GM23338 (cell line): ENCODE data around the gene TMEM163. TPM values are rescaled to one million over a fixed set of nuclear protein-coding genes. Genes with fewer than 3 reads are reported as not detected.

Source experiments
- ATAC-seq: fragments of 200-7000 bp; cut with Tn5 transposase; 3 replicates; pipeline ENCODE4 v1.9.1; 2020
- DNase-seq: peaks from one replicate; pipeline ENCODE4 v3.0.0-alpha.2; 2015; ENCODE audit warnings: low spot score
- H2AFZ ChIP-seq: fragments of 200-600 bp; sonication (generic); 2 replicates; pipeline ENCODE4 v1.8.0; 2016; ENCODE audit warnings: antibody characterized with exemption, mild to moderate bottlenecking, moderate library complexity
- H3F3A ChIP-seq: fragments of 200-600 bp; sonication (generic); replicated peaks from 2 replicates; pipeline ENCODE4 v1.8.0; 2017; ENCODE audit warnings: antibody characterized with exemption, mixed run types, low read depth
- H3K27ac ChIP-seq: fragments of 200-600 bp; sonication (generic); 2 replicates; pipeline ENCODE4 v1.6.1; 2016; ENCODE audit warnings: low read depth
- H3K27me3 ChIP-seq: fragments of 200-600 bp; sonication (generic); 2 replicates; pipeline ENCODE4 v1.8.0; 2016; ENCODE audit warnings: mild to moderate bottlenecking, mixed run types, moderate library complexity; ENCODE audit not compliant: insufficient read depth
- H3K36me3 ChIP-seq: fragments of 200-600 bp; sonication (generic); 2 replicates; pipeline ENCODE4 v1.8.0; 2016; ENCODE audit warnings: mild to moderate bottlenecking; ENCODE audit not compliant: insufficient read depth
- H3K4me1 ChIP-seq: fragments of 200-600 bp; sonication (generic); 2 replicates; pipeline ENCODE4 v1.8.0; 2016; ENCODE audit warnings: mild to moderate bottlenecking, moderate library complexity; ENCODE audit not compliant: insufficient read depth
- H3K4me2 ChIP-seq: fragments of 200-600 bp; sonication (generic); 2 replicates; pipeline ENCODE4 v1.7.1; 2017; ENCODE audit warnings: mixed run types
- H3K4me3 ChIP-seq: fragments of 200-600 bp; sonication (generic); 2 replicates; pipeline ENCODE4 v1.6.1; 2016; ENCODE audit warnings: mixed run types
- H3K79me2 ChIP-seq: fragments of 200-600 bp; sonication (generic); replicated peaks from 2 replicates; pipeline ENCODE4 v1.8.0; 2017; ENCODE audit warnings: mild to moderate bottlenecking; ENCODE audit not compliant: insufficient read depth
- H3K9me2 ChIP-seq: fragments of 200-600 bp; sonication (generic); 2 replicates; pipeline ENCODE4 v1.8.0; 2017; ENCODE audit not compliant: insufficient read depth
- H4K20me1 ChIP-seq: fragments of 200-600 bp; sonication (generic); replicated peaks from 2 replicates; pipeline ENCODE4 v1.8.0; 2017; ENCODE audit warnings: mild to moderate bottlenecking; ENCODE audit not compliant: insufficient read depth
- H3K27ac Mint-ChIP-seq: 2 replicates; pipeline ENCODE4 v1.8.0; 2020; ENCODE audit warnings: inconsistent platforms, mild to moderate bottlenecking, moderate library complexity, mixed read lengths
- H3K27me3 Mint-ChIP-seq: 3 replicates; pipeline ENCODE4 v1.8.0; 2022; ENCODE audit warnings: low read depth, mild to moderate bottlenecking, moderate library complexity, mixed read lengths, inconsistent platforms; ENCODE audit not compliant: insufficient read depth, poor library complexity
- H3K36me3 Mint-ChIP-seq: 3 replicates; pipeline ENCODE4 v1.8.0; 2021; ENCODE audit warnings: low read depth, mild to moderate bottlenecking, inconsistent platforms, moderate library complexity, mixed read lengths
- H3K4me1 Mint-ChIP-seq: 3 replicates; pipeline ENCODE4 v1.8.0; 2020; ENCODE audit warnings: mild to moderate bottlenecking, inconsistent platforms, mixed read lengths
- H3K4me3 Mint-ChIP-seq: 3 replicates; pipeline ENCODE4 v1.8.0; 2021; ENCODE audit warnings: moderate library complexity, mild to moderate bottlenecking, inconsistent platforms, mixed read lengths
- H3K9me3 Mint-ChIP-seq: 3 replicates; pipeline ENCODE4 v1.8.0; 2020; ENCODE audit warnings: moderate library complexity, mild to moderate bottlenecking, inconsistent platforms, mixed read lengths
- CREB1 ChIP-seq: fragments of 250-450 bp; sonication (Bioruptor Pico); IDR thresholded peaks from 2 replicates; pipeline ENCODE4 v1.5.0; 2020; ENCODE audit warnings: low read depth, mild to moderate bottlenecking, moderate library complexity
- ETS1 ChIP-seq: IDR thresholded peaks from 2 replicates; pipeline ENCODE4 v1.6.1; 2016; ENCODE audit warnings: antibody characterized with exemption
- EZH2 ChIP-seq: fragments of 200-600 bp; sonication (generic); IDR thresholded peaks from one replicate; pipeline ENCODE4 v1.8.0; 2017; ENCODE audit warnings: antibody characterized with exemption, mild to moderate bottlenecking, low read depth; ENCODE audit not compliant: unreplicated experiment
- EZH2phosphoT487 ChIP-seq: fragments of 200-600 bp; sonication (generic); IDR thresholded peaks from one replicate; pipeline ENCODE4 v1.8.1; 2018; ENCODE audit warnings: antibody characterized with exemption; ENCODE audit not compliant: unreplicated experiment
- JUNB ChIP-seq: IDR thresholded peaks from one replicate; pipeline ENCODE4 v1.6.1; 2016; ENCODE audit warnings: antibody characterized with exemption; ENCODE audit not compliant: unreplicated experiment
- NANOG ChIP-seq: IDR thresholded peaks from 2 replicates; pipeline ENCODE4 v1.6.1; 2016; ENCODE audit warnings: antibody characterized with exemption, borderline replicate concordance
- POLR2AphosphoS5 ChIP-seq: IDR thresholded peaks from 2 replicates; pipeline ENCODE4 v1.6.1; 2016; ENCODE audit warnings: antibody characterized with exemption, low read depth
- STAT1 ChIP-seq: IDR thresholded peaks from one replicate; pipeline ENCODE4 v1.6.1; 2016; ENCODE audit warnings: antibody characterized with exemption; ENCODE audit not compliant: unreplicated experiment
- ZNF114 ChIP-seq: fragments of 250-450 bp; sonication (Bioruptor Pico); IDR thresholded peaks from 2 replicates; pipeline ENCODE4 v1.5.0; 2020; ENCODE audit warnings: mild to moderate bottlenecking, moderate library complexity
- ZNF331 ChIP-seq: fragments of 250-450 bp; sonication (Bioruptor Pico); IDR thresholded peaks from 2 replicates; pipeline ENCODE4 v1.5.0; 2020; ENCODE audit warnings: low read depth, mild to moderate bottlenecking, moderate library complexity
- polyA plus RNA-seq: library from polyadenylated mRNA; unstranded; fragments of >200 nt; fragmentation: Nextera tagmentation; extraction: Ambion mirVana; gene quantifications from 2 replicates; pipeline ENCODE4 v1.2.1, GENCODE V29; 2016
- total RNA-seq: library from RNA; depleted of rRNA; stranded (reverse); fragments of >200 nt; shearing (Covaris generic); gene quantifications from 2 replicates; pipeline ENCODE4 v1.2.3, GENCODE V29; 2014
- TF ChIP-seq, protein P1 (sequence below), 2 experiments: fragments of 200-600 bp in 1 of 2; sonication (generic) in 1 of 2; conservative IDR thresholded peaks; 2 replicates each; pipeline versions ENCODE4 v1.5.1 to v1.6.1; 2016 to 2017; ENCODE audit warnings: antibody characterized with exemption in 2 of 2, low read depth in 2 of 2, mild to moderate bottlenecking in 2 of 2, moderate library complexity in 1 of 2
- TF ChIP-seq, protein P2 (sequence below): fragments of 250-450 bp; sonication (Bioruptor Pico); IDR thresholded peaks from 2 replicates; pipeline ENCODE4 v1.5.0; 2020; ENCODE audit warnings: mild to moderate bottlenecking, moderate library complexity
- TF ChIP-seq, protein P3 (sequence below): IDR thresholded peaks from one replicate; pipeline ENCODE4 v1.6.1; 2018; ENCODE audit warnings: antibody characterized with exemption; ENCODE audit not compliant: unreplicated experiment

TMEM163 gene
- total and polyA plus RNA-seq, 2 experiments from 2014 or later, result 1.1 to 1.8 TPM

DNA sequence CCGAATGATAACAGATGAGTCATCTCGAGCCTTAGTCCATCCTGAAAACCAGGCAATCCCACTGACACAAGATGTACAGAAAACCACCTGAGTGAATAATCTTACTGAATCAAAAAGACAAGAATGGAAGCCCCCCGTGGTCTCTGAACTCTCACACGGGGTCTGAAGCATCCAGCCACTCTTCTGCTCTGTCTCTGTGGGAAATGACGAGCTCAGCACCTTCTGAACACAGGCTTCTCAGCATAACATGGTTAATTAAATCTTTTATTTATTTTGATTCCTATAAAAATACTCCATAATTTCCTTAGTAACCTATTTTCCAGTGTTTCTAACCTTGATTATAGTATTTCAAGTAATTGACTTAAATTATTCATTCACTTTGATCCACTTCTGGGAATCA, 203.7 kb downstream of the TMEM163 start:
- no peaks in the 10 kb centered on the region for H3F3A ChIP-seq
- Mint-ChIP-seq H3K4me1 (peaks cover 8% of the 10 kb centered on the region), H3K27ac (no peak overlapping the region), H3K27me3 (peaks cover 2% of the 10 kb centered on the region), H3K36me3 (no peaks in the 10 kb centered on the region), H3K4me3 (no peak overlapping the region), H3K9me3 (no peaks in the 10 kb centered on the region)
- H4K20me1 ChIP-seq, result no peaks in the 10 kb centered on the region
- H3K27ac ChIP-seq, result no peak overlapping the region
- no peaks in the 10 kb centered on the region for H3K36me3 ChIP-seq
- peaks cover 4% of the 10 kb centered on the region; the same call in 1 of the 2 replicates for H3K9me2 ChIP-seq
- no peak for TF ChIP-seq ZNF331
- no peak for TF ChIP-seq ETS1
- TF ChIP-seq ZNF114 (CRISPR knock-in tag), result no peak
- TF ChIP-seq STAT1, result no peak
- TF ChIP-seq NANOG, result no peak
- TF ChIP-seq JUNB, result no peak
- TF ChIP-seq POLR2AphosphoS5, result no peak
- TF ChIP-seq EZH2, result no peak
- TF ChIP-seq, protein P1, sequence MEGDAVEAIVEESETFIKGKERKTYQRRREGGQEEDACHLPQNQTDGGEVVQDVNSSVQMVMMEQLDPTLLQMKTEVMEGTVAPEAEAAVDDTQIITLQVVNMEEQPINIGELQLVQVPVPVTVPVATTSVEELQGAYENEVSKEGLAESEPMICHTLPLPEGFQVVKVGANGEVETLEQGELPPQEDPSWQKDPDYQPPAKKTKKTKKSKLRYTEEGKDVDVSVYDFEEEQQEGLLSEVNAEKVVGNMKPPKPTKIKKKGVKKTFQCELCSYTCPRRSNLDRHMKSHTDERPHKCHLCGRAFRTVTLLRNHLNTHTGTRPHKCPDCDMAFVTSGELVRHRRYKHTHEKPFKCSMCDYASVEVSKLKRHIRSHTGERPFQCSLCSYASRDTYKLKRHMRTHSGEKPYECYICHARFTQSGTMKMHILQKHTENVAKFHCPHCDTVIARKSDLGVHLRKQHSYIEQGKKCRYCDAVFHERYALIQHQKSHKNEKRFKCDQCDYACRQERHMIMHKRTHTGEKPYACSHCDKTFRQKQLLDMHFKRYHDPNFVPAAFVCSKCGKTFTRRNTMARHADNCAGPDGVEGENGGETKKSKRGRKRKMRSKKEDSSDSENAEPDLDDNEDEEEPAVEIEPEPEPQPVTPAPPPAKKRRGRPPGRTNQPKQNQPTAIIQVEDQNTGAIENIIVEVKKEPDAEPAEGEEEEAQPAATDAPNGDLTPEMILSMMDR (conservative IDR thresholded peaks at IDR 0.05; ENCODE audit: low read depth in 2 of 2), result no peak
- no peak for TF ChIP-seq CREB1 (CRISPR knock-in tag)
- TF ChIP-seq, protein P2, sequence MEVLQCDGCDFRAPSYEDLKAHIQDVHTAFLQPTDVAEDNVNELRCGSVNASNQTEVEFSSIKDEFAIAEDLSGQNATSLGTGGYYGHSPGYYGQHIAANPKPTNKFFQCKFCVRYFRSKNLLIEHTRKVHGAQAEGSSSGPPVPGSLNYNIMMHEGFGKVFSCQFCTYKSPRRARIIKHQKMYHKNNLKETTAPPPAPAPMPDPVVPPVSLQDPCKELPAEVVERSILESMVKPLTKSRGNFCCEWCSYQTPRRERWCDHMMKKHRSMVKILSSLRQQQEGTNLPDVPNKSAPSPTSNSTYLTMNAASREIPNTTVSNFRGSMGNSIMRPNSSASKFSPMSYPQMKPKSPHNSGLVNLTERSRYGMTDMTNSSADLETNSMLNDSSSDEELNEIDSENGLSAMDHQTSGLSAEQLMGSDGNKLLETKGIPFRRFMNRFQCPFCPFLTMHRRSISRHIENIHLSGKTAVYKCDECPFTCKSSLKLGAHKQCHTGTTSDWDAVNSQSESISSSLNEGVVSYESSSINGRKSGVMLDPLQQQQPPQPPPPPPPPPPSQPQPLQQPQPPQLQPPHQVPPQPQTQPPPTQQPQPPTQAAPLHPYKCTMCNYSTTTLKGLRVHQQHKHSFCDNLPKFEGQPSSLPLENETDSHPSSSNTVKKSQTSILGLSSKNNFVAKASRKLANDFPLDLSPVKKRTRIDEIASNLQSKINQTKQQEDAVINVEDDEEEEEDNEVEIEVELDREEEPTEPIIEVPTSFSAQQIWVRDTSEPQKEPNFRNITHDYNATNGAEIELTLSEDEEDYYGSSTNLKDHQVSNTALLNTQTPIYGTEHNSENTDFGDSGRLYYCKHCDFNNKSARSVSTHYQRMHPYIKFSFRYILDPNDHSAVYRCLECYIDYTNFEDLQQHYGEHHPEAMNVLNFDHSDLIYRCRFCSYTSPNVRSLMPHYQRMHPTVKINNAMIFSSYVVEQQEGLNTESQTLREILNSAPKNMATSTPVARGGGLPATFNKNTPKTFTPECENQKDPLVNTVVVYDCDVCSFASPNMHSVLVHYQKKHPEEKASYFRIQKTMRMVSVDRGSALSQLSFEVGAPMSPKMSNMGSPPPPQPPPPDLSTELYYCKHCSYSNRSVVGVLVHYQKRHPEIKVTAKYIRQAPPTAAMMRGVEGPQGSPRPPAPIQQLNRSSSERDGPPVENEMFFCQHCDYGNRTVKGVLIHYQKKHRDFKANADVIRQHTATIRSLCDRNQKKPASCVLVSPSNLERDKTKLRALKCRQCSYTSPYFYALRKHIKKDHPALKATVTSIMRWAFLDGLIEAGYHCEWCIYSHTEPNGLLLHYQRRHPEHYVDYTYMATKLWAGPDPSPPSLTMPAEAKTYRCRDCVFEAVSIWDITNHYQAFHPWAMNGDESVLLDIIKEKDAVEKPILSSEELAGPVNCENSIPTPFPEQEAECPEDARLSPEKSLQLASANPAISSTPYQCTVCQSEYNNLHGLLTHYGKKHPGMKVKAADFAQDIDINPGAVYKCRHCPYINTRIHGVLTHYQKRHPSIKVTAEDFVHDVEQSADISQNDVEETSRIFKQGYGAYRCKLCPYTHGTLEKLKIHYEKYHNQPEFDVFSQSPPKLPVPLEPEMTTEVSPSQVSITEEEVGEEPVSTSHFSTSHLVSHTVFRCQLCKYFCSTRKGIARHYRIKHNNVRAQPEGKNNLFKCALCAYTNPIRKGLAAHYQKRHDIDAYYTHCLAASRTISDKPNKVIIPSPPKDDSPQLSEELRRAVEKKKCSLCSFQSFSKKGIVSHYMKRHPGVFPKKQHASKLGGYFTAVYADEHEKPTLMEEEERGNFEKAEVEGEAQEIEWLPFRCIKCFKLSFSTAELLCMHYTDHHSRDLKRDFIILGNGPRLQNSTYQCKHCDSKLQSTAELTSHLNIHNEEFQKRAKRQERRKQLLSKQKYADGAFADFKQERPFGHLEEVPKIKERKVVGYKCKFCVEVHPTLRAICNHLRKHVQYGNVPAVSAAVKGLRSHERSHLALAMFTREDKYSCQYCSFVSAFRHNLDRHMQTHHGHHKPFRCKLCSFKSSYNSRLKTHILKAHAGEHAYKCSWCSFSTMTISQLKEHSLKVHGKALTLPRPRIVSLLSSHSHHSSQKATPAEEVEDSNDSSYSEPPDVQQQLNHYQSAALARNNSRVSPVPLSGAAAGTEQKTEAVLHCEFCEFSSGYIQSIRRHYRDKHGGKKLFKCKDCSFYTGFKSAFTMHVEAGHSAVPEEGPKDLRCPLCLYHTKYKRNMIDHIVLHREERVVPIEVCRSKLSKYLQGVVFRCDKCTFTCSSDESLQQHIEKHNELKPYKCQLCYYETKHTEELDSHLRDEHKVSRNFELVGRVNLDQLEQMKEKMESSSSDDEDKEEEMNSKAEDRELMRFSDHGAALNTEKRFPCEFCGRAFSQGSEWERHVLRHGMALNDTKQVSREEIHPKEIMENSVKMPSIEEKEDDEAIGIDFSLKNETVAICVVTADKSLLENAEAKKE (CRISPR knock-in tag), result no peak
- TF ChIP-seq, protein P3, sequence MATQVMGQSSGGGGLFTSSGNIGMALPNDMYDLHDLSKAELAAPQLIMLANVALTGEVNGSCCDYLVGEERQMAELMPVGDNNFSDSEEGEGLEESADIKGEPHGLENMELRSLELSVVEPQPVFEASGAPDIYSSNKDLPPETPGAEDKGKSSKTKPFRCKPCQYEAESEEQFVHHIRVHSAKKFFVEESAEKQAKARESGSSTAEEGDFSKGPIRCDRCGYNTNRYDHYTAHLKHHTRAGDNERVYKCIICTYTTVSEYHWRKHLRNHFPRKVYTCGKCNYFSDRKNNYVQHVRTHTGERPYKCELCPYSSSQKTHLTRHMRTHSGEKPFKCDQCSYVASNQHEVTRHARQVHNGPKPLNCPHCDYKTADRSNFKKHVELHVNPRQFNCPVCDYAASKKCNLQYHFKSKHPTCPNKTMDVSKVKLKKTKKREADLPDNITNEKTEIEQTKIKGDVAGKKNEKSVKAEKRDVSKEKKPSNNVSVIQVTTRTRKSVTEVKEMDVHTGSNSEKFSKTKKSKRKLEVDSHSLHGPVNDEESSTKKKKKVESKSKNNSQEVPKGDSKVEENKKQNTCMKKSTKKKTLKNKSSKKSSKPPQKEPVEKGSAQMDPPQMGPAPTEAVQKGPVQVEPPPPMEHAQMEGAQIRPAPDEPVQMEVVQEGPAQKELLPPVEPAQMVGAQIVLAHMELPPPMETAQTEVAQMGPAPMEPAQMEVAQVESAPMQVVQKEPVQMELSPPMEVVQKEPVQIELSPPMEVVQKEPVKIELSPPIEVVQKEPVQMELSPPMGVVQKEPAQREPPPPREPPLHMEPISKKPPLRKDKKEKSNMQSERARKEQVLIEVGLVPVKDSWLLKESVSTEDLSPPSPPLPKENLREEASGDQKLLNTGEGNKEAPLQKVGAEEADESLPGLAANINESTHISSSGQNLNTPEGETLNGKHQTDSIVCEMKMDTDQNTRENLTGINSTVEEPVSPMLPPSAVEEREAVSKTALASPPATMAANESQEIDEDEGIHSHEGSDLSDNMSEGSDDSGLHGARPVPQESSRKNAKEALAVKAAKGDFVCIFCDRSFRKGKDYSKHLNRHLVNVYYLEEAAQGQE, result no peak
- TF ChIP-seq EZH2phosphoT487, result no peak
- no peak for ATAC-seq
- DNase-seq, result no peak
- H3K4me1 ChIP-seq, result no peaks in the 10 kb centered on the region
- H3K4me3 ChIP-seq, result no peak overlapping the region
- no peak overlapping the region for H2AFZ ChIP-seq
- H3K27me3 ChIP-seq, result no peaks in the 10 kb centered on the region
- H3K79me2 ChIP-seq, result no peaks in the 10 kb centered on the region
- no peak overlapping the region for H3K4me2 ChIP-seq
